GM18507 (cell line): ENCODE data around the gene CCNI2.
A peak's percentile ranks its signal among the peaks of the same experiment; 100 is the strongest.
"Not testable (repeated sequence)": the region's sequence is repeated elsewhere in the genome, so short reads cannot be mapped to it uniquely, and the experiment has no call there.

Experiments used
- DNase-seq: peaks from one replicate; pipeline ENCODE4 v3.0.0; 2011; ENCODE audit warnings: low read depth; ENCODE audit not compliant: insufficient read length; ENCODE audit errors: extremely low spot score
- FAIRE-seq: peaks from 2 replicates; lab custom pipeline; 2011; peaks lifted over from hg19 to GRCh38; lab: Jason Lieb, UNC

CCNI2 gene

DNA sequence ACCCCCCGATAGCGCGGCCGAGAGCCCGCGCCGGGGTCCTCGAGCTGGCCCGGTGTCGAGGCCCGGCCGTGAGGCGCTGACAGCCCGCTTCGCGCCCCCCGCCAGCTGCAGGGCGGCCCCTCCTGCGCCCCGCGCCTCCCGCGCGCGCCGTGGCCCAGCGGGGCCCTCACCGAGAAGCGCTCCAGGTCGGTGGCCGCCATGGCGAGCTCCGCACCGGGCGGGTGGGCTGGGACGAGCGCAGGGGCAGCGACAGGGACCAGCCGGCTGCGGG lies 29.6 kb downstream of the CCNI2 start:
- DNase-seq, result no peak
- no peak for FAIRE-seq

DNA sequence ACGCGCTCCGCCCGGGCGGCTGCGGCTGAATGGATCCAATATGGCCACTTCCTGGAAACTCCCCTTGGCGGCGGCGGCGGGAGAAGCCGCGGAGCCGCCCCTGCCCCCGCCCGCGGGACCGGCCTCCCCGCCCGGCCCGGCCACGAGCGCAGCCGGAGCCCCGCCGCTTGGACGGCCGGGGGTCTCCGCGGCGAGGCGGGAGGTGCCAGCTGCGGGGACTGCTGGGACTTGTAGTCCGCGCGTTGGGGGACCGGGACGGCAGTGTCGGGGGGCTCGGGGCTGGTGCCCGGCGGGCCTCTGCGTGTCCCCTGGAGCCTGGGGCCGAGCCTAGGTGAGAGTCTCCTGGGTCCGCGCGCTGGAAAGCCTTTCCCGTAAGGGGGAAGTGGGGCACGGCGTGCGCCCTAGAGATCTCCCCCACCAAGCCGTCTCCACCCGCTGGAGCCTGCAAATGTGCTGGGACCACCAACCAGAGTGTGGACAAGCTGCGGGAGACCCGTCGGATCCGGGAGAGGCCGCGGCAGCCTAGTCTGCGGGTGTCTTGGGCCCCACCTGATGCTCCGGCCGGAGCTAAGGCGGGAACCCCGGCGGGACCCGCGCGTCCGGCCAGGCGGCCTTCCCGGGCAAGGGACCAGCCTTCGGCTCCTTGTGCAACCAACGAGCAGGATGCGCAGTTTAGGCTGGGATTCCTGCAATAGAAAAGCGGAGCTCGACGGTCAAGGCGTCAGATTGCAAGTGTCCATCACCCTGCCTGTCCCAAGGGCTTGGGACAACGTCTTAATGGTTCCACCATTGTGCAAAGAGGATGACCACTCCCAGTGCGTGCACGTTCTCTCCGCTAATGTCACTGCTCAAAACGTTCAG lies 30.2 kb downstream of the CCNI2 start, which contains the start of gene SEPTIN8:
TSS of gene SEPTIN8 (minus strand) at position 31 of the 861 bp plus-strand sequence. CDS start 102 bp downstream, outside the sequence.
- DNase-seq (peak; percentile 45), FAIRE-seq (no peak)

DNA sequence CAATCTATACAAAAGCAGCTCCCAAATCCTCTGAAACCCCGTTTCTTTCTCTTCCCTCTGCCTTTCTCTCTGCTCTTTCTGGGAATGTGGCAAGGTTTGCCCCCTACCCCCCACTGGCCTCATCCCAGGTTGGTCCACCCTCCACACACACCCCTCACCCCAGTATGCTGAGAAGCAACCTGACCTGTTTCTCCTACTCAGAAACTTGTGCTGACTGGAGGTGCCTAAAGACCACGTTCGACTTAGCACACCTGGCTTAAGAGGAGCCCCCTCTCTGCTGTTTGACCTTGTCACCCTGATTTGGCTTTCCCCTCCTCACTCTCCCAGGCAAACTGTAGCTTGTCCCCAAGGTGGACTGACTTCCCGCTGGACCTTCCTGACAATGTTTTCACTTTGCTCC lies 30.9 kb downstream of the CCNI2 start:
- DNase-seq (no peak), FAIRE-seq (no peak)

DNA sequence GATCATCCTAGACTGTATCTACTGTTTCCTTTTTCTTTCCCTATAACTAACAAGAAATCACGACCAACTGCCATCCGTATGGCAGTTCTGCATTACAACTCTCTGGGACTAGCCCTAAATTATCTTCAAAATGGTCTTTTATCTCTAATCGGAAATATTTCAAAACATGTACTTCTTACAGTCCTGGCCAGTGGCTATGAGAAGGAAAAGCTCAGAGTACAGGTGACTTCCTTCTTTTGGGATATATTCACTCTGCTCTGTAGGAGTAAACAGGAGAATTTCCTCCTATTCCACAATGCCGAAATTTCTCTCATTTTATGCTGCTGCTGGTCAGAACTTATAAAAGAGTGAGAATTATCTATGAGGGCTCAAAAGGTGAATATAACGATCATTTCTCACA lies 31.6 kb downstream of the CCNI2 start:
- FAIRE-seq (no peak), DNase-seq (no peak)

DNA sequence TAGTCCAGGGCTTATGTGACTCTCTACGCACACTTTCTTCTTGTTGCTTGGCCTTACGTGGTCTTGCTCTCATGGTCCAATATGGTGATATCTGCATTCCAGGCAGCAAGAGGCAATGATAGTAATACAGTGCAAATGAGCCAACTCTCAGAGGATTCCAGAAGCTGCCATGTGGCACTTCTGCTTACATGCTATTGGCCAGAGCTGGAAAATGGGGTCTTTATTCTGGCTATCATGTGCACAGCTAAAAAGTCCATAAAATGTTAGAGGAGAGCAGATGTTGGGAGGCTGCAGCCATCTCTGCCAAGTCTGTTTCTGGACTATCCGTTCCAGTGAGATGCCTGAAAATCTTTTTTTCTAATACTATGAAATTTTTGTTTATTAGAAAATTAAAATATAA lies 32.7 kb downstream of the CCNI2 start:
- DNase-seq (no peak), FAIRE-seq (no peak)

DNA sequence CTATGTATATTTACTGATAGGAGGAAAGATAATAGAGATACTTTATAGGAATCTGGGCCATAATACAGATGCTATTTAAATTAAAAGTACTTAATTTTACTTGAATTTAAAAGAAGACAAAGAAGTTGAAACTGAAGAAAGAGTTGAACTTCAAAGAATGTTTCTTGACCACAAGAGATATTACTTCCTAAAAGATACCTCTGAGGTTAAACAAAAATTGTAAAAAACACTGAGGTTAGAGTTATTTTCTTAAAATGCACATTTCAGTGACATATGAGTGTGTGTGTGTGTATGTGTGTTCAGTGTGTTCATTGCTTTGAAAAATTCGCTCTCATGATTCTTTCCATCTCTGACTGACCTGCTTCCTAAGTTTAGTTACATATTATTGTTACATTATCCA lies 33.4 kb downstream of the CCNI2 start:
- no peak for FAIRE-seq
- DNase-seq, result no peak

DNA sequence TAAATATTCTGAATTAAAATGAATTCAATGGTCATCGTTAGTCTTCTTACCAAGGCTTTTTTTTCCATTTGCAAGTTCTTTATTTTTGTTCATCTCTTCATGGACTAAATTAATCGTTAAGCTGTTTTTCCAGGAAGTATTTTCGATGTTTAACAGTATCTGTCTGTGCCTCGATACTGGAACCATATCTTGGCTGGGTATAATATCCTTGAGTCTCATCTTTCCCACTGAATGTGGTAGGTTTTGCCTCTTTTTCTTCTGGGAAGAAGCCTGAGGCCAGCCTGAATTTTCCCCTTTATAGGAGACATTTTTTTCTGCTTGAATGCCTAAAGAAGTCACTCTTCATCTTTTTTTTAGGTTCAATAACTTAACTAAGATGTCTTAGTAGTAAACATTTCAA lies 33.8 kb downstream of the CCNI2 start:
- FAIRE-seq, result no peak
- DNase-seq, result no peak

DNA sequence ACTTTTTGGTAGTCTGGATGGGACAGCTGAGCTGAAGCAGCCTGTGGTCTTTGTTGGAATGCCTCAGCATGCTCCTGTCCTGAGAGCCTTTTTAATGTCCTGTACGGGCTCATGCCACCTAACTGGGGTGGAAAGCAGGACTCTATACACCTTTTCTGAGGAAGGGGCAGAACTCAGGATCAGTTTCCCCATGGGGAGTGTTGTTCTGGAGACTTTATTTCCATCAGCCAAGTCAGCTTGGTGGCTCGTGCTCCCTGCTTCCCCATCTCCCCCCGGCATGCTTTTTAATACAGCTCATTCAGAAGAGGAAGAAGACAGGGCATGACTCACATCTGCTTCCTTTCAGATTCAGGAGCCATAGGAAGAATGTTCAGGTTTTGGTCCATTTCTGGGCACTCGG lies 34.9 kb downstream of the CCNI2 start:
- DNase-seq (no peak), FAIRE-seq (no peak)

DNA sequence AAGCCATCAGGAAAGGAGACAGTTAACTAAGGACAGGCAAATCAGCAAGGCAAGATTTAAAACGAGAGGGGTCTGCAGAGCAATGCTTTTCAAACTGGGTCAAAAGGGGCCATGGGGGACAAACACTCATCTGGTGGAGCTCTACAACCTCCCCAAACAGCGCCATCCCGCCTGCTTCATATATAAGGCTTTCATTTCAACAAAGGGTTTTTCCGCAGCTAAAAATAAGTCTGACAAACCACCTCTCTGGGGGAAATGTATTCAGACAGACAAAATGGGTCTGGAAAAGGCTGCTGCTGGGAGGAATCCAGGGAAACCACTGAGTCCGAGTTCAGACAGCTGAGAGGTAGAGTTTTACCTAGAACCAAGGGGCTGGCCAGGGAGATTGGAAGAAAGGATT lies 38.1 kb downstream of the CCNI2 start:
- DNase-seq, result no peak

DNA sequence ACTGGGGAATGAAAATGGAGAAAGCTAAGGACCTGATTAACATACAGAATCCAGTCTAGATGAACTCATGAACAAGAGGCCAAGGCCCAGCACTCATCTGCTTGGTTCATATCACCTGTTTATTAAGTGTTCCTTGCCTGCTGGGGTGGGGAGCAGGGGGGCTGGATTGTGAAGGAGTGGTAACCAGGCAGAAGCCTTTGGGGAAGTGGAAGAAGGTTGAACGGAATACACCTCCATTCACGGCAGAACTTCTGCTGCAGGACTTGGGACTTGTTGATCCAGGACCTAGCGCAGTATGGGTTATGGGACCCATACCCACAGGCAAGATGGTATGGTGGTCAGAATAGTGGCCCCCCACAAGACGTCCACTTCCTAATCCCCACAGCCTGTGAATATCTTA lies 38.6 kb downstream of the CCNI2 start:
- DNase-seq, result no peak
- no peak for FAIRE-seq

More for the DNA sequence above, 38.1 kb downstream of the CCNI2 start:
- no peak for FAIRE-seq

DNA sequence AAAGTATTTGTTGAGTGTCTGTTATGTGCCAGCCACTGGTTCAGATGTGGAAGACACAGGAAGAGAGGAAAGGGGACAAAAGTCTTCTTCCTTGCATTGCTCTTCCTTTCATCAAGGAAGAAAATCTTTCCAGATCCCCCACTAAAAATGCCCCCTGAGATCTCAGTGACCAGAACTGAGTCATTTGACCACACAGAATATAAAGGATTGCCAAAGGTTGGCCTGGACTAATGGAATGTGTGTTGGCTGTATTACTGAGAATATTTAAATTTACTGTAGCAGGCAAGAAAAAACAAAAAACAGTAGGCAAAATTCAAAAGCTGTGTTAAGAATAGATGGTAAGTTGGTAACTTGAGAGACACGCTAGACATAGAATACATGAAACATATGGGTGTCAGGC lies 39.9 kb downstream of the CCNI2 start:
- FAIRE-seq, result no peak

DNA sequence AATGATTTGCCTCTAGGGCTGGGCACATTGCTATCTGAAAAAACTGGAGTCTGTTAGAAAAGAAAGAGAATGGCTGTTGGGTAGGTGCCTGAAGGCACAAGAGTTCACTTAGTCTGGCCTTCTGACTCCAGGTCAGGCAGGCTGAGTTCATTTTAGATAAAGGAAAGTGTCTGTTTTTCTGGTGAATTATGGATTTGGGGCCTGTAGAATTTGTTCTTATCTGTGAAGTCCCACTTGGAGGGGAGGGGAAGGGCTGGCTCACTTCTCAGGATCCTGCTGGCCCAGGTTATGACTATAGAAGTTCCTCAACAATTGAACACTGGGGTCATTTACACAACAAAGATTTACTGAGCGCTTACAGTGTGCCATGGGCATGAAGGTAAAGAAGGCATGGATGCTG lies 41.3 kb downstream of the CCNI2 start:
- DNase-seq, result no peak
- no peak for FAIRE-seq

More for the DNA sequence above, 39.9 kb downstream of the CCNI2 start:
- DNase-seq, result no peak

DNA sequence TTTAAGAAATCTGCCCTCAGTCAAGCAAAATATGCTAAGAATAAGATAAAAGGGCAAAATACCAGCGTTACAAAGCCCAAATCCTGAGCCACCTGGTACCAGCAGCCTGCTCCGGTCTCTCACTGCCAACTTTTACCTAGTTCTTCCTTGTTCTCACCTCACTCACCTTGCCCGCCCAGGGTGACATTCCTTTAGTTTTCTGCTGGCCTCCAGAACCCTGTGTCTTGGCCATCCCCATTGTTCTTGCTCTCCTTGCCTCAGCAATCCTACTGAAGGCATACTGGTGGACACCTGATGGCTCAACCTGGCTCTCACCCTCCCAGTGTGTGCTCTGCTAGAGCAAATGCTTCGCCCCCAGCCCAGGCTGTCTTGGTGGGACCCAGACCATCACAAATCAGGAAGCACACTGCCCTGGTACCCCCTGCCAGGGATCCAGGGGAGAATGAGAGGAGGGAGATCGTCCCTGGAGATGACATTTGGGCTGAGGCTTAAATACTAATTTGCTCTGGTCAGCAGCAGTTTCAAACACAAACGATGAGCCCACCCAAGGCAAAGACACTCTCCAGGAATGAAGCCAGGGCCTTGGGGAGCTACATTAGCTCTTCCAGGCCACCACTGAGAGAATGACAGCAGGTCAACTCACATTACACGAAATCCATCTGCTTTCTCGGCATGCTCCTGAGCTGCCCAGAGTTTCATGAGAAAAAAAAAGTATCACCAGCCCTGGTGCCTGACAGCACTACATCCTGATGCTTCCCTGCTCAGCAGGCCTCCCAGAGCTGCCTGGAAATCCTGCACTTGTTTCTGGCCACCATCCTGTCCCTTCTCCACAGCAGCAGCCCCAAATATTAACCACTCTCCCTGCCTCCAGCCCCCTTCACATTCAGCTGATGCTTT lies 42.0 kb downstream of the CCNI2 start:
- DNase-seq (no peak), FAIRE-seq (no peak)

DNA sequence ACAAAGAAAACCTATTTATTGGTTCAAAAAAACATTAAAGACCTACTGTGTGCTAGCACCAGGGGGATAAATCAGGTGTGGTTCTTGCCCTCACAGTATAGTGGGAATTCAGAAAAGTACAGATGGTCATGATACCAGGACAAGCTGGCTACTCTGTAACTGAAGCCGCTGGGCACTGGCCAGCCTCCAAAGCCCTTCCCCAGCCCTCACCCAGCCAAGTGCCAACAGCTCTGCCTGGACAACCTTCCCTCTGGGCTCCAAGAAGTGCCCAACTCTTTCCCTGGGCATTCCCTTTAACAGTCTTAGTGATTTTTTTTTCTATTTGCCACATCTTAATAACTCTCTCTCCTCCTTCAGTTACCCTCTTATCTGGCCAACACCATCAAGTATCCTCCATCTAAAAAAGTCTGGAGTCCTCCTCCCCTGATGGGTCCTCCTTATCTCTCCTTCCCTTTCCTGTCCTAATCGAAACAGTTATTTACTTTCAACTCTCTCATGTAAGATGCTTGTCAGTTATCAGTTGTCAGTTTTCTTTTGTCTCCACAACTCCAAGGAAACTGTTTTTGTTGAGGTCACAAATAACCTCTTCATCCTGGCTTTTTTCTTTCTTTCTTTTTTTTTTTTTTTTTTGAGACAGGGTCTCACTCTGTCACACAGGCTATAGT lies 43.1 kb downstream of the CCNI2 start:
- DNase-seq, result no peak
- FAIRE-seq, result no peak

DNA sequence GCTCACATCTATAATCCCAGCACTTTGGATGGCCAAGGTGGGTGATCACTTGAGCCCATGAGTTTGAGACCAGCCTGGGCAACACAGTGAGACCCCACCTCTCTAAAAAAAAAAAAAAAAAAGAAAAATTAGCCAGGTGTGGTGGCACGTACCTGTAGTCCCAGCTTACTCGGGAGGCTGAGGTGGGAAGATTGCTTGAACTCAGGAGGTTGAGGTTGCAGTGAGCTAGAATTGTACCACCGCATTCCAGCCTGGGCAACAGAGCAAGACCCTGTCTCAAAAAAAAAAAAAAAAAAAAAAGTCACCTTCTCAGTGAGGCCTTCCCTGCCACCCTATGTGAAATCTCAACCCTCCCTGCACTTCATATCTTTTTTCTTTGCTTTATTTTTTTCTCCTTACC lies 43.8 kb downstream of the CCNI2 start:
- FAIRE-seq (no peak), DNase-seq (no peak)

DNA sequence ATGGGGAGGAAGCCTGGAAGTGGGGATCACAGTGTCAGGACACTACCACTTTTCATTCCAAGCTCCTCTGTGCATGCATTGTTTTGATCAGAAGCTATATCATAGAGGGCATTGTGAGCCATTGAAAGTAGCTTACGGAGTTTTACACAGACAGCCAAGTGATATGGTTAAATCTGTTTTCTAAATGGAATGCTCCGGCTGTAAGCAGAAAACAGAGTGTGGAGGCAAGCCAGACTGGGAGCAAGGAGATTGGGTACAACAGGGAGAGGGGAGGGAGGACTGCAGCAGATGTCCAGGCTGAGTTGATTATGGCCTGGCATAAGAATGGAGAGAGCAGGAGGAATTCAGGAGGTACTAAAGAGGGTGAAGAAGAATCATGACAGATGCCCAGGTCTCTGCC lies 50.4 kb downstream of the CCNI2 start:
- FAIRE-seq, result no peak
- no peak for DNase-seq

DNA sequence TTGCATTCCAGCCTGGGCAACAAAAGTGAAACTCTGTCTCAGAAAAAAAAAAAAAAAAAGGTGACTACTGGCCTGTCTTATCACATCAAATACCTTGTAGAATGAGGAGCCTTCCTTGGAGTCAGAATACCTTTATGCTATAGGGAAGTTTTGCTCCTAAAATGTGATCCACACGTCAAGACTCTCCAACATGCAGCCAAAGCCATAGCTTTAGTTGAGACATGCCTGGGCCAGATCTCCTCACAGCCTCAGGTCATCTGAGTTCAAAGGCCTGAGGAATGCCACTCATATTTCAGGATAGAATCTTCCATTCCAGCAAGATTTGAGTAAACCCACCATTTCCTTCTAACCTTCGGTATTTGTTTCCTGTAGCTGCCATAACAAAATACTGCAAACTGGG lies 52.2 kb downstream of the CCNI2 start:
- DNase-seq (no peak), FAIRE-seq (no peak)

DNA sequence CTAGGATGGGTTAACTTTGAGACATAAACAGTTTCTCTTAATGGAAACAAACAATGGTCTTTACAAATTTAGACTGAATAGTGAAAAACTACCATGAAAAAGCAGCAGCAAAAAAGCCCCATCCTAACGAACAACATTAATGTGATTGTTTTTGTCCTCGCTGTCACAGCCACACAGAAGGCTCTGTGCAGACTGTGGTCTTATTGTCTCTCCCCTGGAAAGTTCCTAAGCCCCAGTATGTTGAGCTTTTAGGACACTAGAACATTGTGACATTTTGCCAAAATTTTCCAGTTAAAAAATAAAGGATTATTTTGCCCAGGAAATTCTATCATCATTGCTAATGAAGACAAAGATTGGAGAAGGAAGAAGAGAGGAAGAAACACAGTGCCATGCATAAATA lies 53.3 kb downstream of the CCNI2 start:
- no peak for DNase-seq
- FAIRE-seq, result no peak

DNA sequence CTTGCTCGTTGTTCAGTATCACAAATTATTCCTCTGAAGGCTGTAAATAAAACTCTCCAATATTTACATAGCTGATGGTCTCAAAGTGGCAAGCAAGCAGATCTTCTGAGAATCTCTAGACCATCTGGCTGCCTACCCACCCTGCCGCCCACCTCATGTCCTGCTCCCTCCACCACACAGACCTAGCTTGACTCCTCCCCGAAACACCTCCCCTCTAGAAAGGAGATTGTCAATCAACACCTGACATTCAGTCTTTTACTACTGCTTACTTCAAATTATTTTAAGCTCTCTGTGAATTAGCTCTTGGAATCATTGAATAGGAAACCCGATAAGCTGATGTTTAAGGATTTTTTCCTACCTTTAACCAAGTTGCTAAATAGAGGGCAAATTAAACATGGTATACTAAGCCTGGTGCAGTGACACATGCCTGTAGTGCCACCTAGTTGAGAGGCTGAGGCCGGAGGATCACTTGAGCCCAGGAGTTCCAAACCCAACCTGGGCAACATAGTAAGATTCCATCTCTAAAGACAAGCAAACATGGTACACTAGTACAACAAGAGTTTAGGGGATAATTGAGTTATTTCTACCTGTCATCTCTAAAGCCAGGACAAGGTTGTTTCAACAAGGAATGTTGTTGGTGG lies 54.9 kb downstream of the CCNI2 start:
- FAIRE-seq, result no peak
- DNase-seq, result no peak

DNA sequence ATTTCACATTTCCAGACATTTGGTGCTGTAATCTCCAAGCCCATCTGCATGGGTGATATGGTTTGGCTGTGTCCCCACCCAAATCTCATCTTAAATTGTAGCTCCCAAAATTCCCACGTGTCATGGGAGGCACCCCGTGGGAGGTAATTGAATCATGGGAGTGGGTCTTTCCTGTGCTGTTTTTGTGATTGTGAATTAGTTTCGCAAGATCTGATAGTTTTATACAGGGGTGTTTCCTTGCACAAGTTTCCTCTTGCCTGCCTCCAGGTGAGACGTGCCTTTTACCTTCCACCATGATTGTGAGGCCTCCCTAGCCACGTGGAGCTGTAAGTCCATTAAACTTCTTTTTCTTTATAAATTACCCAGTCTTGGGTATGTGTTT lies 55.5 kb downstream of the CCNI2 start:
- not testable (repeated sequence) for FAIRE-seq, DNase-seq
